Astrocyte of the cerebellum (primary cell): ENCODE measurements around the gene FARS2.

Experiments
- DNase-seq: peaks from one replicate; pipeline ENCODE4 v3.0.0-alpha.2; 2011; ENCODE audit warnings: low read depth
- H3K4me3 ChIP-seq: 2 replicates; pipeline ENCODE4 v1.5.1; 2011; ENCODE audit warnings: mild to moderate bottlenecking, low read depth, low read length, moderate library complexity
- CTCF ChIP-seq: IDR thresholded peaks from 2 replicates; pipeline ENCODE4 v1.5.1; 2012; ENCODE audit warnings: low read length, low read depth, moderate library complexity, mild to moderate bottlenecking; ENCODE audit errors: missing control alignments
- in situ Hi-C: cut with HindIII; loops from 2 replicates; pipeline ENCODE4 v1.10.0; 2017; ENCODE audit warnings: low sequenced_read_pairs

Gene FARS2

GRCh38 chr6:5463690-5464089 is 202.4 kb downstream of the FARS2 start:
- in situ Hi-C loops, result no loop called here
- DNase-seq, result no peak
- no peak overlapping the region for H3K4me3 ChIP-seq
- TF ChIP-seq CTCF, result no peak

GRCh38 chr6:5464099-5464885 is 203.0 kb downstream of the FARS2 start:
- peak; percentile 18 for DNase-seq
- TF ChIP-seq CTCF, result no peak
- in situ Hi-C loops, result no loop called here
- no peak overlapping the region for H3K4me3 ChIP-seq

- DNase-seq, result peak; percentile 28
- in situ Hi-C loops, result no loop called here
- H3K4me3 ChIP-seq, result no peak overlapping the region
- TF ChIP-seq CTCF, result no peak
These were observed 205.2 kb downstream of the FARS2 start for GRCh38 chr6:5466281-5467136.

- H3K4me3 ChIP-seq, result no peak overlapping the region
- DNase-seq, result no peak
- in situ Hi-C loops, result no loop called here
- no peak for TF ChIP-seq CTCF
These were observed 207.3 kb downstream of the FARS2 start for GRCh38 chr6:5468586-5468985.

GRCh38 chr6:5469101-5469846 is 208.0 kb downstream of the FARS2 start:
- DNase-seq, result no peak
- TF ChIP-seq CTCF, result no peak
- in situ Hi-C loops, result no loop called here
- no peak overlapping the region for H3K4me3 ChIP-seq

- DNase-seq, result peak; percentile 41
- H3K4me3 ChIP-seq, result no peak overlapping the region
- in situ Hi-C loops, result no loop called here
- TF ChIP-seq CTCF, result peak; percentile 92
These were observed 209.7 kb downstream of the FARS2 start for GRCh38 chr6:5471044-5471443.
